Prostate gland (tissue), 2 donors: ENCODE measurements around the gene SMAD7.

ENCODE experiments used
- POLR2A ChIP-seq: fragments of 450-650 bp; IDR thresholded peaks from one replicate; pipeline ENCODE4 v1.6.1; 2016; ENCODE audit warnings: antibody characterized with exemption, mild to moderate bottlenecking
- POLR2AphosphoS5 ChIP-seq: sonication (generic); formaldehyde crosslinking; IDR thresholded peaks from one replicate; pipeline ENCODE4 v1.6.1; 2017; ENCODE audit warnings: antibody characterized with exemption
- TF ChIP-seq, protein P1 (sequence below), 4 experiments: fragments of 200-600 bp in 2 of 4; fragments of 450-650 bp in 2 of 4; sonication (generic) in 2 of 4; IDR thresholded peaks; 1 replicate in 3 of 4; 2 replicates in 1 of 4; pipeline ENCODE4 v1.5.1; 2016 to 2019; ENCODE audit warnings: antibody characterized with exemption in 4 of 4, mild to moderate bottlenecking in 2 of 4, moderate library complexity in 2 of 4

DNA sequence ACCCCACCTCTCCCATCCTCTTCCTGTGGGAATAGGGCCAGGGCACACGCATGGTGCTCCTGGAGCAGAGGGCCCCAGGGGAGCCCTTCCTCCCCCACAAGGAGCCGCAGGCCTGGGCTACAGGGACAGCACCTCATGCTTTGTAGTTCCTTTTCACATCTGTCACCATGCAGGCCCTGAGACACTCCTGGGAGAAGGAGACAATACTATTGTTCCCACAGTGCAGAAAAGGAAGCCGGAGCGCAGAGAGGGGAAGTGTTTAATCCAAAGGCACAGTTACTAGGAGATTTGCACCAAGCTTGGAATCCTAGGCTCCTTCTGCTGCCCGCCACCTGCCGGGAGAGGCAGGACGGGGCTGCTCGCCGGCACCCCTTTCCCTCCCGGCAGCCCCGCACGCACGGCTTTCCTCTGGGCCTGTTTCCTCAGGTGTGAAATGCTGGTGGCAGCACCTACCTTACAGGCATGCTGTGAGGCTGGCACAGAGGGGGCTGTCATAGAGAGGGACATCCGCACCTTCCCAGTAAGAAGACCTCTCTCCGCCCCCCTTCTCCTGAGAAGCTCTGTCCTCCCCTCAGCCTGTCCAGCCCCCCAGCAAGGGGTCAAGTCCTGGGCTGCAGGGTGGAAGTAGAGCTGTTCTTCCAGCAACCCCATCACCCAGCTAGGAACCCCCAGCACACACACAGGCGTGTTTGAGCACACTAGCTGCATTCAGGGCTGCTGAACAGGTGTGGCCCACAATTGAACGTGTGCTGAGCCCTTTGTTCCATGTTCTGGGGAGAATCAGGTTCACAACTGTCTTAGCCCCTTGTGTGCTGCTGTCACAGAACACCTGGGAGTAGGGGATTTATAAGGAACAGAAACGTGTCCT, 62.6 kb downstream of the SMAD7 start:
- TF ChIP-seq, protein P1, sequence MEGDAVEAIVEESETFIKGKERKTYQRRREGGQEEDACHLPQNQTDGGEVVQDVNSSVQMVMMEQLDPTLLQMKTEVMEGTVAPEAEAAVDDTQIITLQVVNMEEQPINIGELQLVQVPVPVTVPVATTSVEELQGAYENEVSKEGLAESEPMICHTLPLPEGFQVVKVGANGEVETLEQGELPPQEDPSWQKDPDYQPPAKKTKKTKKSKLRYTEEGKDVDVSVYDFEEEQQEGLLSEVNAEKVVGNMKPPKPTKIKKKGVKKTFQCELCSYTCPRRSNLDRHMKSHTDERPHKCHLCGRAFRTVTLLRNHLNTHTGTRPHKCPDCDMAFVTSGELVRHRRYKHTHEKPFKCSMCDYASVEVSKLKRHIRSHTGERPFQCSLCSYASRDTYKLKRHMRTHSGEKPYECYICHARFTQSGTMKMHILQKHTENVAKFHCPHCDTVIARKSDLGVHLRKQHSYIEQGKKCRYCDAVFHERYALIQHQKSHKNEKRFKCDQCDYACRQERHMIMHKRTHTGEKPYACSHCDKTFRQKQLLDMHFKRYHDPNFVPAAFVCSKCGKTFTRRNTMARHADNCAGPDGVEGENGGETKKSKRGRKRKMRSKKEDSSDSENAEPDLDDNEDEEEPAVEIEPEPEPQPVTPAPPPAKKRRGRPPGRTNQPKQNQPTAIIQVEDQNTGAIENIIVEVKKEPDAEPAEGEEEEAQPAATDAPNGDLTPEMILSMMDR (IDR thresholded peaks at IDR 0.05), result no peak
- TF ChIP-seq POLR2A (no peak), POLR2AphosphoS5 (no peak)
